DMS153 treated with DMSO at 0.1 percent for 48 hours (cell line): Measurements from ENCODE around the gene B4GALT1.

Source experiments
- DNase-seq: peaks from one replicate; lab custom pipeline; 2025; ENCODE audit not compliant: unreplicated experiment; lab: John Stamatoyannopoulos, UW

The B4GALT1 gene, protein sequence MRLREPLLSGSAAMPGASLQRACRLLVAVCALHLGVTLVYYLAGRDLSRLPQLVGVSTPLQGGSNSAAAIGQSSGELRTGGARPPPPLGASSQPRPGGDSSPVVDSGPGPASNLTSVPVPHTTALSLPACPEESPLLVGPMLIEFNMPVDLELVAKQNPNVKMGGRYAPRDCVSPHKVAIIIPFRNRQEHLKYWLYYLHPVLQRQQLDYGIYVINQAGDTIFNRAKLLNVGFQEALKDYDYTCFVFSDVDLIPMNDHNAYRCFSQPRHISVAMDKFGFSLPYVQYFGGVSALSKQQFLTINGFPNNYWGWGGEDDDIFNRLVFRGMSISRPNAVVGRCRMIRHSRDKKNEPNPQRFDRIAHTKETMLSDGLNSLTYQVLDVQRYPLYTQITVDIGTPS

DNA sequence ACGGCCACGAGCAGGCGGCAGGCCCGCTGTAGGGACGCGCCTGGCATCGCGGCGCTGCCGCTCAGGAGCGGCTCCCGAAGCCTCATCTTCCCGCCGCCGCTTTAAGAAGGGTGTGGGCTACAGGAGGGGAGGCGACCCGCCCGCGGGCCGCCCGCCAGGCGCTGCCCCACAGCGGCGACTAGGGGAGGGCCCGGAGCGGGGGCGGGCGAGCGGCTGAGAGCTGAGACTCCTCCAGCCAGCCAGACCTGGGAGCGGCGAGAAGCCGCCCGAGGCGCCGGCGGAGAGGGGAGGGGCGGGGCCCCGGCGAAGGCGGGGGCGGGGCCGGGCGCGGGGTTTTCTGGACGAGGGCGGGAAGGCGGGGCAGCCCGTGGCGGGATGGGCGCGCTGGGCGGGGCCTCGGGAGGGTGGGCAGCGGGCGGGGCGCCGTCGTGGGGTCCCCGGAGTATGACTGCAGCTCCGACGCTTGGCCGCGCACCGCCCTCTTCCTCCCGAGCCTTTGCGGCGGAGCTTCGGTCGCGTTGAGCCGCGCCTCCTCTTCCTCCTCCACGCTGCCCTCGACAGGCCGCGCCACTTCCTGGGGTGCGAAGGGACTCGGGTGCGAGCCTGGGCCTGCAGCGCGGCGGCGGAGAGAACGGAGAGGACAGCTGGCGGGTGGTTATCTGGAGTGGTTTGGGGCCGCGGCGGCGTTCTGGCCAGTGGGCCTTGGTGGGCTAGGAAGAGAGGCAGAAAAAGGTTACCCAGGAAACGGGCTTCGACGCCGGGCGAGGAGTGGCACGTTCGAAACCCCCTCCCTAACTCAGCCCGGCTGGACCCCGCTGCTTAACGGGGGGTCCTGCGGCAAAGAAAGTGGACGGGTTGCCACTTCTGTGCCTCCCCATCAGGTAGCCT is at the start of gene B4GALT1:
Gene B4GALT1, minus strand, starts transcription at position 253 of the 888 bp plus-strand sequence. Its CDS starts 167 bp downstream, at position 86.
- peak; percentile 74 for DNase-seq

DNA sequence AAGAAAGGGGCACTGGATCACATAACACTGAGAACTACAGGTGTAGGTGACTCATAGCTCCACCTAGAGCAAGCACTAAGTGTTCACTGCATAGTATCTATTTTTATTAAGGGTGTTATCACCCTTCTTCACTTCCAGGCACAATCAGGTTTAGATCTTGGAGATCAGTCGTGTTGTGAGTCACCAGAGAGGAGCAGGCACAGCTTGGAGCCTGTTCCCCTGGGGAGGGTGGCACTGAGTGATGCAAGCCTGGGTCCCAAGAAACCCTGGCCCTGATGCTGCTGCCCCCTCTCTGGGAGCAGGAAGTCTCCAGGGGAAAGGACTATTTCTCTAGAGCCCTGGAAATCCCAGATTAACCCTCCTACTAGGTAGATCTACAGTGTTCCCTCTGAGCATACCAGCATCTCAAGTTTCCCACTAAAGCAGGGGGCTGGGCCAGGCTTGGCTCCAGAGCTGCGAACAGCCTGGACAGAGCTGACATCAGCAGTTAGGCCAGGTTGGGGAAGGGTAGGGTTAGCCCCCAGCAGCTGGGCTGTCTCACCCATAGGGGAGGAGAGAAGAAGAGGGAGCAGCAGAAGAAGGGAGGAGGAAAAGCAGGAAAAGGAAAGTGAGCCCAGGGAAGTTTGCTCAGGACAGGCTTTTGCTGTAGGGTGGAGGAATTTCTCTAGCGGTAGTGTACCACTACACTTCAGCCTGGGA is 44.7 kb upstream of the B4GALT1 start:
- no peak for DNase-seq

DNA sequence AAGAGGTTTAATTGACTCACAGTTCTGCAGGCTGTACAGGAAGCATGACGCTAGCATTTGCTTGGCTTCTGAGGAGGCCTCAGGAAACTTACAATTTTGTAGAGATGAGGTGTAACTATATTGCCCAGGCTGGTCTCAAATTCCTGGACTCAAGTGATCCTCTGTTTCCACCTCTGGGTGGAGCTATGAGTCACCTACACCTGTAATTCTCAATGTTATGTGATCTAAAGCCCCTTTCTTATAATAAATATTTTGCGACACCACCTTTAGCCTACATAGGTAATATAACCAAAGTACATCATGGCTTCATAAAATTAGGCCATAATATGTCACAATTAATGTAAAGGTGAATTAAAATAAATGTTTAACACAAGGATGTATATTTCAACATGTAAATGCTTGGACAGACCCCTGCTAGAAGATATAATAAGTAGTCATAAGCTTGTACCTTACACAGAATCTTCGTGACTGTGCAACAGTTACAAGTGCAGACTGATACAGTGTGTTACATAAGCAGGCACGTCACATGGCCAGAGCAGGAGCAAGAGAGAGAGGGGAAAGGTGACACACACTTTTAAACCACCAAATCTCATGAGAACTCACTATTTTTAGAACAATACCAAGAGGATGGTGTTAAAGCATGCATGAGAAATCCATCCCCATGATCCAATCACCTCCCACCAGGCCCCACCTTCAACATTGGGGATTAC is 43.0 kb upstream of the B4GALT1 start:
- DNase-seq, result no peak

DNA sequence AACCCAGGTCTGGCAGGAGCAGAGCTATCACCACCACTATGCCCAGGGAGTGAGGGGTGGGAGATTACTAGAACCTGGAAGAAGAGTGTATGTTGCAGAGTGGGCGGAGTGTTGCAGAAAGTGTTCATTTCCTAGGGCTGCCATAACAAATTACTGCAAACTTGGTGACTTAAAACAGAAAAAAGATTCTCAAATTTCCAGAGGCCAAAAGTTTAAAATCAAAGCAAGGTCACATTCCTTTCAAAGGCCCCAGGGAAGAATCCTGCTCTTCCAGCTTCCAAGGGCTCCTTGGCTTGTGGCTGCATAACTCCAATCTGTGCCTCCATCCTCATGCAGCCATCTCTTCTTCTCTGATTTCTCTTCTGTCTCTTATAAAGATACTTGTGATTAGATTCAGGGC is 42.3 kb upstream of the B4GALT1 start:
- DNase-seq, result no peak

DNA sequence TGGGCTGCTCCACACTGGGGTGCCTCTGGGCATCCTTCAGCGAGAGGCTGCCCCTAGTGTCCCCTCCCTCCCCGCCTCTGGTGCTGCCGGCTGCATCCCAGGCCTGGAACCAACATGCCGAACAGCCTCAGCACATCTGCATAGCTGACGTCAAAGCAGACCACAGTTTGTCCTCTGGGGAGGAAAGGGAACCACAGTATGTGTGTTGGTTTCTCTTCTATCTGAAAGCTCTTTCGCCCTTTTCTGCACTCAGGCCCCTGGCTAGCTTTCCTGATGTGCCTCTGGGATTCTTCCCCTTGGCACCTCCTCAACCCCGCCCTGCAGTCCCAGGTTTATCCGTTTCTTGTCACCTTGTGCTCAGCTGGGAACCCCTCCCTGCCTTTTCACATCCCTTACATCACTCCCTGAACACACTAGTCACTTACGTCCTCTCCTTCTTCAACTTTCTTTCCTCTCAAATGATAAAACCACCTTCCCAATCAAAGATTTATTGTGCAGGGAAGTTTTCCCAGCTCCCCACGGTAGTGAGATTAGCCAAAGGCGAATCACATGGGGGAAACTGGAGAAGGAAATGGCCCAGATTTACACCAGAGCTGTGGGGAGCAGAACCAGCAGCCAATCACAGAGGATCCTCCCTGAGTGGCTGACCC is 35.5 kb upstream of the B4GALT1 start:
- DNase-seq, result no peak

DNA sequence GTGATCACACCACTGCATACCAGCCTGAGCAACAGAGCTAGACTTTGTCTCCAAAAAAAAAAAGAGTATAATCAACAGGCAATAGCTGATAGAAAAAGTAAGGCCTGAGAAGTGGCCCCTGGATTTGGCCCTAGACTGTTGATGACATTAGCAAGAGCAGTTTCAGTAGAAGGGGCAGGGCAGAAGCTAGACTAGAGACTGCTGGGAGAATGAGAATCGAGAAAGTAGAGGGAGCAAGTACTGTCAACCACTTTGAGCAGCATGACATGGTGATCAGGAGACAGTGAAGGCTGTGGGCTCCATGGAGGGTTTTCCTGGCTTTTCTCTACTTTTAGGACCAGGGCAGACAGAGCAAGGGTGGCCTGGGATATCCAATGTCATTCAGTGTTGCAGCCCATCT is 34.9 kb upstream of the B4GALT1 start:
- no peak for DNase-seq

DNA sequence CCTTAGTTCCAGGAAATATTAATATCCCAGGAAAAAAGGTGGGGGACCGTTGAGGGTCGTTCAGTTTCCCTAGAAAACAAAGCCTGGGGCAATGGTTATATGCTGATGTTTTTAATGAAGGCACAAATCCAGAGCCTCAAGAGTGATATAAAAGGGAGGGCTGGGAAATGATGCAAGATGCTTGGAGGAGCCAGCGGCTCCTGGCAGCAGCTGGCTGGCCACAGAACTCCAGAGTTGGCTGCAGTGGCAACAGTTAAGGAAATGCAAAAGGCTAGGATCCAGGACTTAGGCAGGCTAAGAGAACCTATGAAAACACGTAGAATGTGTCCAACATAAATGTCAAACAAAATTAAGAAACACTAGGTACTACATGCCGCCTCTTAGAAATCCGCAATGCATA is 31.0 kb upstream of the B4GALT1 start:
- no peak for DNase-seq

DNA sequence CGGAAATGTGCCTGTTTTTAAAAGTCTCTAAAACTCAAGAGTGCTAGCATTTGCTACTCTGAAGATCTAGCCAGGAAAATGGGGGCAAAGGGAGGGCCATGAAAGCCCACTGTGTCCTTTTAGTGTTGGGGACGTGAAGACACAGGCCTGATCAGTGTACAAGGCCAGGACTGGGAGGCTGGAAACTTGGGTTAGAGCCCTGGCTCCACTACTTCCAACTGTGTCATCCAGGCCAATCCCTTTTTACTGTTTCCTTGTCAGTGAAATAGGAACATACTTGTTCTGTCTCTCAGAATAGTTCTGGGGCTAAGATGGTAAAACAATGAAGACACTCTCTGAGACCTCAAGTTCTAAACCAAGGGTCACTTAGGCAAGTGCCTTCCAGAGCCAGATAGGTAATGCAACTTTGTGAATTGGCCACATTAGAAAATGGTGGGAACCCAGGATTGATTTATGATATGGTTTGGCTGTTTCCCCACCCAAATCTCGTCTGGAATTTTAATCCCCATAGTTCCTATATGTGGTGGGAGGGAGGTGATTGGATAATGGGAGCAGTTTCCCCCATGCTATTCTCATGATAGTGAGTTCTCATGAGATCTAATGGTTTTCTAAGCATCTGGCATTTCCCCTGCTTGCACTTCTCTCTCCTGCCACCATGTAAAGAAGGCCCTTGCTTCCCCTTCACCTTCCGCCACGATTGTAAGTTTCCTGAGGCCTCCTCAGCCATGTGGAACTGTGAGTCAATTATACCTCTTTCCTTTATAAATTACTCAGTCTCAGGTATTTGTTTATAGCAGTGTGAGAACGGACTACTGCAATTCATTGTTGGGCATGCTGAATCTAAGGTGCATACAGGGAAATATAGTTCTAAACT is 30.4 kb upstream of the B4GALT1 start:
- DNase-seq, result no peak

DNA sequence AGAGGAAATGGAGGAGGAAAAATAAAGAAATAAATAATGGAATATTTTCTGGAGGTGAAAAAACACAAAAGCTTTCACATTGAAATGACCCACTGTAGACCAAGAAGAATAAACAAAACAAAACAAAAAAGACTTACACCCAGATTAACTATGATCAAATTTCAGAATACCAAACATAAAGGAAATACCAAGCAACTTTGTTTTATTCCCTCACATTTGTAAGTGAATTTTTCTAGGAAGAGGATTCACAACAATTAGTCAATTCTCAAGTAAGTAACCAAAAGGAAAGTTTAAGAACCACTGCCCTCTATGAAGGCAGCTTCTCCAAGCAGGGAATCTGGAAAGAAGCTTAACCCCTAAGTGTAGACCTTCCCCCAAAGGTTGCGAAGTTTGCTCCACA is 29.6 kb upstream of the B4GALT1 start:
- DNase-seq, result no peak

DNA sequence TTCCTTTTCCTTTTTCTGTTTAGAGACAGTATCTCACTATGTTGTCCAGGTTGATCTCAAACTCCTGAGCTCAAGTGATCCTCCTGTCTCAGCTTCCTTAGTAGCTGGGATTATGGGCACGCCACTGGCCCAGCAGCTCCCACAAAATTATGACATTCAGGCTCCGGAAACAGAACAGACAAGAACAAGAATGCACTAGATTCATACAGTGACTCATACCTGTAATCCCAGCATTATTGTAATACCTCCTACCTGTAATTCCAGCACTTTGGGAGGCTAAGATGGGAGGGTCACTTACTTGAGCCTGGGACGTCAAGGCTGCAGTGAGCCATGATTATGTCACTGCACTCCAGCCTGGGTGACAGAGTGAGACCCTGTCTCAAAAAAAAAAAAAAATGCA is 26.7 kb upstream of the B4GALT1 start:
- no peak for DNase-seq

DNA sequence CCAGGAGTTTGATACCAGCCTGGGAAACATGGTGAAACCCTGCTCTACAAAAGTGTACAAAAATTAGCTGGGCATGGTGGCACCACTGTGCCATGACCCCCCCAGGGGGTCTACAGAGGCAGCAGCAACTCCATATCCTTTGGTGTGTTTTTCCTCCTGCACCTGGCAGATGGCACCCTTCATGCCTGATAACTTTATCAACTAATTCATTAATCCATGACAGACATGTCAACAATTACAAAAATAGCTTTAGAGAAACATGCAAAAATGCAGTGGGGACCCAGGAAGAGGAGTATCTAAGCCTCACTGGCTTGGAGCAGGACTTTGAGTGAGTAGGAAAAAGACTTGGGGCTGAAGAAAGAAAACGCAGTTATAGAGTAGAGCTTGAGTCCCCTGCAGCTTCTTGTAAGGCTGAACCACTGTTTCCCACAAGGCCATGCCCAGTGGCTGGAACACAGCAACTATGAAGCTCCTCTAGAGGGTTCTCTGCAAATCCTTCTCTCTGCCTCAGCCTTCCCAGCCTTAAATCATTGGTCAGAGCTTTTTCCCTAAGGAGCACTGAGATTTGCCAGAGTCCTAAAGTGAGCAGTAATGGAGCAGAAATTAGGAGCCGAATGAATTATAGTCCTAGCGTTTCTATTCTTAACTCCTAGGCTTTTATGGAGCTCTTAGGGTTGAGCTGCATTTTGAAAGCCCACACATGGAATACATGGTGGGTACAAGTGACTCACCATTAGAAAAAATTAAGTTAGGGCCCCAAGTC is 25.5 kb upstream of the B4GALT1 start:
- DNase-seq, result no peak

DNA sequence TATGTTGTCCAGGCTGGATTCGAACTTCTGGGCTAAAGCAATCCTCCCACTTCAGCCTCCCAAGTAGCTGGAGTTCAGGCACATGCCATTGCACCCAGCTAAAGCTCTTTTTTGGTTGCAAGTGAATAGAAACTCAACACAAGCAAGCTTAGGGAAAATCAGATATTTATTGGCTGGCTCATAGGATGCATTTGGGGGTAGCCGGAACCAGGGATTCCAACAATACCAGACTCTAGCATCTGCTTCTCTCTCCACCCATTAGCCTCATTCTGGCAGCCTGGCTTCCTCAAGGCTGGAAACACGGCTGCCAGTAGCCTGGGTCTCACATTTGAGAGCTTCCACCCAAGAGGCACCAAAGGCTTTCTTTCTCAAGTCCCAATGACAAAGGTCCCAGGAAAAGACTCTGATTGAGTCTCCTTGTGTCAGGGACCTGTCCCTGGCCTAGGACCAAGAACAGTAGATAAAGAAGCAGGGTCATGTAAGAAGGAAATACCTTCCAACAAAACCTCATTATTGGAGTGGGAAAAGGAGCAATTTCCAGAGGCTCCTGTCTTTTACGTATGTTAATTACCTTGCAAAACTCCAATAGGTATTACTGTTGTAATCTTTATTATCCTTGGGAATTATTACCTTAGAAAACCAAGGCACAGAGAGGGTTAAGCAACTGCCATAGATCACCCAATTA is 23.0 kb upstream of the B4GALT1 start:
- DNase-seq, result no peak

DNA sequence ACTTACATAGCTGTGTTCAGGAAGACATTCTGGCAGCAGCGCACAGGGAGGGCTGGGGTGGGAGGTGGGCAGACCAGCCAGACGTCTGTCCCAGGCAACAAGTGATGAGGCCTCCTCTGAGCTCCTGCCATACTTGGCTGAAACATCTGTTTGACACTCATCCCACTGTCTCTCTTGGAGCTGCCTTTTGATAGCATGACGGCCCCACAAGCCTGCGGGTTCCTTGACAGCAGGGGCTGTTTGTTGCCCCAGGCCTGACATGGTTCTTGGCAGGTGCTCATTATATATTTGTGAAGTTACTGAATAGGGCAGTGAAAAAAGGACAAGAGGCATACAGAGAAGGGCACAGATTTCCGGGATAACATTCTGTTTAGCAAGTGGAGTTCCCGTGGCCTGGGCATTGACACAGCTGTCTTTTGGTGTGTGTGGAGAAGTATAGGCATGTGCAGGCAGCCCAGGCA is 22.2 kb upstream of the B4GALT1 start:
- no peak for DNase-seq

DNA sequence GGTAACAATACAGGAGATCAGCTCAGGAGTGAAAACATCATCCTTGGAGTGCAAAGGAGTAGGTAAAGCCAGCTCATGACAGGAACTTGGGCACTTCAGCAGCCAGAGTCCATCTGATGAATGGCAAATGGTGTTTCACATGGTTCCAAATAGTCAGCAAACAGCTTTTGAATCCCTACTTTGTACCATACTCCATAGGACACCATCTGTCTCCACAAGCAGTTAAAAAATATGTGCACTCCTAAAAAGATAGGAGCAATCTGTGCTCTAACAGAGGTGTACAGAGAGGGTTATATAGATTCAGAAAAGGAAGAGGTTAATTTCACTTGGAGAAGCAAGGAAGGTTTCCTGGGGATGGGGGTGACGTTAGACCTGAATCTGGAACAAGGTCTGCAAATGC is 21.6 kb upstream of the B4GALT1 start:
- DNase-seq, result no peak

DNA sequence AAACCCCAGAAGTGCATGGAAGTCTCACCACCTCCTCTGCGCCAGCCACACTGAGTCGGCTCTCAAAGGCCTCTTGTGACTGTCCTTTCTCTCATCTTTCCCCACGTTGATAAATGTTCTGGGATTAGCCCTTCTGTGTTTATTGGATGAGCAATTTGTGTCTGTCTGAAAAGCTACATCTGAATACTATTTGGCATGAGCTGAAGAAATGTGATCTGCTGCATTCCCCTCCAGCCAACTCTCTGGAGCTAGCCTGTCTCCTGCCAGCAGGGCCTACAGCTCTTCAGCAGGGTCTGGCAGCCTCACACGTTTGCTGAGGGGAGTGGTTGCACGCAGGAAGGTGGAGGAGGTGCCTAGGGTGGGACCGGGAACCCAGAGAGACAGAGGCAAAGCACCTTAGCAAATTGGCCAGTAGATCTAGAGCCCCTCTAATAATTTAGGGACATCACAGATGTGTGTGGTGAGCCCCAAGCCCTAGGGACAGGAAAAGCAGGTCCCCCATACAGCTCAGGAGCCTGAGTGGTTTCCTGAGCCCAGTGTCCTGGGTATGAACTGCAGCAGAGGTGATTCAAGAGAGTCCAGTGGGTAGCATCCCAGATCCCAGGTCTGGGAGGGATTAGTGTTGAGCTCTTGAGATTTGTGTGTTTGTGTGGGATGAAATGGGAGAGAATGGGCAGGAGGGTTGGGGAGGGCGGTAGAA is 20.5 kb upstream of the B4GALT1 start:
- DNase-seq, result no peak

DNA sequence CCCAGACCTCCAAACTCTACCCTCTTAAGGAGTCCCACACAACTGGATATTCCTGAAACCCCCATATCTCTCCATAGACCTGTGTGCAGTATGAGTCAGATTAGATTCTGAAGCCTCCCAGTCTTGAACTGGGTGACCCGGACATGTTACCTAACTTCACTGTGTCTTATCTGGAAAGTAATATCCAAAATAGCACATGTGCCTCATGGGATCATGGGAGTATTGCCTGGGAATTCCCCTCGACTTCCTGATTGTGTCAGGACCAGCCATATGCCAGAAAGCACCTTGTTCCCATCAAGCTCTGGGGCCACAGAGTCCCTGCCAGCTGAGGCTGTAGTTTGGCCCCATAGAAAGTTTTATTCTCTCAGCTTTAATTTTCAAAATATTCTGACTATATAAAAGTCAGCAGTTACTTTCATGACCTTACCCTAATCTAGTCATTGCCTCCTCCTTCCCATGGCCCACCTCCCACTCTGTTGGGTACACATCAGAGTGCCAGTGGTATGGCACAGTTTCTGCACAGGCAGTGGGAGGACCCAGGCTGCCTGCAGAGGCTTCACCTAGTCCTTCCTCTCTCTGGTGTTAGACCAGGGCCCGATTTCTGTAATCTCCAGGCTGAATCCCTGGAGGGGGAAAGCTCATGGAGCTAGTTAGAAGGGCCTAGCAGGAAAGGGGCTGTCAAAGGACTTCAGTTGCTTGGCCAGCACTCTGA is 19.5 kb upstream of the B4GALT1 start:
- no peak for DNase-seq

DNA sequence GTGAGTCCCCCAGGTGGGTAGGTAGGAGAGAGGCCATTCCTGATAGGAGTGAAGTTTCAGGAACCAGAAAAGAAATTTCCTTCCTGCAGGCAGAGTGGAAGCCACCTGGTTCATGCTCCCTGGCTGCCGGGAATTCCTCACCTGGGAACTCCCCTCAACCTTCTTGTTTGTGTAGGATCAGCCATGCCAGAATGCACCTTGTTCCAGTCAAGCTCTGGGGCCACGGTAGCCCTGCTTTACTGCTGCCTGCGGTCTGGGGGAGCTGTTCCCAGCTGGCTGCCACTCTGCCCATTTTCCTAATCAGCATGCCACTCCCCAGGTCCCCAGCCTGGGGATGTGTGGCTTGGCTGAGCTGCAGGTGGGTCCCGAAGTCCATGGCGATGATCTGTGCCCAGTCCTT is 18.7 kb upstream of the B4GALT1 start:
- DNase-seq, result no peak
